Right lobe of liver (tissue), 4 donors: ENCODE data around the gene CPTP.
"Not testable (repeated sequence)": the region's sequence is repeated elsewhere in the genome, so short reads cannot be mapped to it uniquely, and the experiment has no call there.

ENCODE experiments used
- POLR2A ChIP-seq: fragments of 450-650 bp; IDR thresholded peaks from one replicate; pipeline ENCODE4 v1.6.1; 2017; ENCODE audit warnings: antibody characterized with exemption, mild to moderate bottlenecking
- TF ChIP-seq, protein P1 (sequence below), 4 donors: fragments of 200-600 bp in 3 of 4; fragments of 450-650 bp in 1 of 4; IDR thresholded peaks; one replicate each; pipeline versions ENCODE4 v1.5.1 to v1.8.0; 2016 to 2022; ENCODE audit warnings: antibody characterized with exemption in 4 of 4, mild to moderate bottlenecking in 2 of 4
- donor health status: DM: no; HTN: no; CAD: no.
- donor health status: DM: no; HTN: no; CAD: no.
- donor health status: DM: no; HTN: yes; CAD: no.

DNA sequence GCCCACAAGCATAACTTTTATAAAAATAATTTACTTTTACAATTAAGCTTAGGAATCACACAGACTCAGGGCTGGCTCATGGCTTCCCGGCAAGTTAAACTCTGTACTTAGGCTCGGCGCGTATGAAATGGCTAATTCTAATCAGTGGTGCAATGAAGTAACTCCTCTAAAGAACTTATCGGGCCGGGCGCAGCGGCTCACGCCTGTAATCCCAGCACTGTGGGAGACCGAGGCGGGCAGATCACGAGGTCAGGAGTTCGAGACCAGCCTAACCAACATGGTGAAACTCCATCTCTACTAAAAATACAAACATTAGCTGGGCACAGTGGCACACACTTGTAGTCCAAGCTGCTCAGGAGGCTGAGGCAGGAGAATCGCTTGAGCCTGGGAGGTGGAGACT lies 45.5 kb downstream of the CPTP start:
- not testable (repeated sequence) for TF ChIP-seq POLR2A
- TF ChIP-seq, protein P1, sequence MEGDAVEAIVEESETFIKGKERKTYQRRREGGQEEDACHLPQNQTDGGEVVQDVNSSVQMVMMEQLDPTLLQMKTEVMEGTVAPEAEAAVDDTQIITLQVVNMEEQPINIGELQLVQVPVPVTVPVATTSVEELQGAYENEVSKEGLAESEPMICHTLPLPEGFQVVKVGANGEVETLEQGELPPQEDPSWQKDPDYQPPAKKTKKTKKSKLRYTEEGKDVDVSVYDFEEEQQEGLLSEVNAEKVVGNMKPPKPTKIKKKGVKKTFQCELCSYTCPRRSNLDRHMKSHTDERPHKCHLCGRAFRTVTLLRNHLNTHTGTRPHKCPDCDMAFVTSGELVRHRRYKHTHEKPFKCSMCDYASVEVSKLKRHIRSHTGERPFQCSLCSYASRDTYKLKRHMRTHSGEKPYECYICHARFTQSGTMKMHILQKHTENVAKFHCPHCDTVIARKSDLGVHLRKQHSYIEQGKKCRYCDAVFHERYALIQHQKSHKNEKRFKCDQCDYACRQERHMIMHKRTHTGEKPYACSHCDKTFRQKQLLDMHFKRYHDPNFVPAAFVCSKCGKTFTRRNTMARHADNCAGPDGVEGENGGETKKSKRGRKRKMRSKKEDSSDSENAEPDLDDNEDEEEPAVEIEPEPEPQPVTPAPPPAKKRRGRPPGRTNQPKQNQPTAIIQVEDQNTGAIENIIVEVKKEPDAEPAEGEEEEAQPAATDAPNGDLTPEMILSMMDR (IDR thresholded peaks at IDR 0.05) = not testable (repeated sequence)
